Small intestine (tissue), 7 donors: Measurements from ENCODE around the gene MAGI1. TPM values are rescaled to one million over a fixed set of nuclear protein-coding genes. Genes with fewer than 3 reads are reported as not detected.

ENCODE experiments used
- DNase-seq, 2 donors: peaks; one replicate each; pipeline versions ENCODE4 v3.0.0 to v3.0.0-alpha.2; 2013
- FAIRE-seq: peaks from 2 replicates; lab custom pipeline; 2012; peaks lifted over from hg19 to GRCh38; lab: Jason Lieb, UNC
- H3K27ac ChIP-seq, 3 donors: one replicate each; pipeline ENCODE4 v1.5.1; 2013; ENCODE audit warnings: low read length in 2 of 3, mild to moderate bottlenecking in 2 of 3, control low read depth in 1 of 3, inconsistent platforms in 1 of 3, low read depth in 1 of 3, moderate library complexity in 1 of 3
- H3K27me3 ChIP-seq, 3 donors: one replicate each; pipeline ENCODE4 v1.6.1; 2013; ENCODE audit warnings: low read length in 3 of 3, inconsistent platforms in 1 of 3; ENCODE audit not compliant: control insufficient read depth in 3 of 3, insufficient read depth in 3 of 3
- H3K36me3 ChIP-seq, 3 donors: one replicate each; pipeline ENCODE4 v1.6.1; 2013; ENCODE audit warnings: low read length in 3 of 3, inconsistent platforms in 1 of 3, low read depth in 1 of 3, mild to moderate bottlenecking in 1 of 3, moderate library complexity in 1 of 3; ENCODE audit not compliant: control insufficient read depth in 3 of 3, insufficient read depth in 2 of 3
- H3K4me1 ChIP-seq, 3 donors: one replicate each; pipeline ENCODE4 v1.6.1; 2013; ENCODE audit warnings: low read length in 2 of 3, inconsistent platforms in 1 of 3, low read depth in 1 of 3, mild to moderate bottlenecking in 1 of 3, moderate library complexity in 1 of 3; ENCODE audit not compliant: control insufficient read depth in 3 of 3, insufficient read depth in 2 of 3
- H3K4me3 ChIP-seq, 3 donors: one replicate each; pipeline ENCODE4 v1.5.1; 2013; ENCODE audit warnings: low read length in 3 of 3, control low read depth in 1 of 3, inconsistent platforms in 1 of 3, low read depth in 1 of 3, mild to moderate bottlenecking in 1 of 3, moderate library complexity in 1 of 3
- H3K9me3 ChIP-seq, 2 donors: one replicate each; pipeline ENCODE4 v1.6.1; 2013; ENCODE audit warnings: low read depth in 1 of 2, low read length in 1 of 2; ENCODE audit not compliant: control insufficient read depth in 2 of 2, insufficient read depth in 1 of 2
- WGBS, 3 donors: extraction: QIAGEN DNeasy Blood & Tissue Kit; methylation state at CpG; one replicate each; pipeline ENCODE4 v1.1.7; 2013; 5-methylcytosine and 5-hydroxymethylcytosine counted together
- polyA plus RNA-seq, 4 donors: library from polyadenylated mRNA; stranded (reverse) in 3 of 4; unstranded in 1 of 4; fragments of 200-250 nt in 3 of 4; fragments of 120-200 nt in 1 of 4; gene quantifications; one replicate each; pipeline versions ENCODE4 v1.2.1 to v1.2.3, GENCODE V29; 2013
- donor health status: healthy with polysubstance abuse.
- donor health status: control.
- donor health status: control.
- donor health status: Bipolar disorder and iron deficiency.
- donor health status: healthy.

MAGI1 gene
- polyA plus RNA-seq, 4 donors, result 10.0 to 35.1 (median 12.6) TPM

GRCh38 chr3:65883613-65884012, 155.1 kb downstream of the MAGI1 start:
- 5 to 14% (median 14%) methylated on average over 3 of the region's 3 CpGs for WGBS, 3 donors
- no peaks in the 10 kb centered on the region for H3K4me1 ChIP-seq
- no peaks in the 10 kb centered on the region for H3K9me3 ChIP-seq
- no peaks in the 10 kb centered on the region for H3K36me3 ChIP-seq
- no peak for FAIRE-seq
- H3K27me3 ChIP-seq, result no peaks in the 10 kb centered on the region
- H3K4me3 ChIP-seq, result no peak overlapping the region
- peak overlapping the region in 2 of 3 donors; percentile 11 to 66 for H3K27ac ChIP-seq
- DNase-seq, result peak; percentile 31 to 45

DNA sequence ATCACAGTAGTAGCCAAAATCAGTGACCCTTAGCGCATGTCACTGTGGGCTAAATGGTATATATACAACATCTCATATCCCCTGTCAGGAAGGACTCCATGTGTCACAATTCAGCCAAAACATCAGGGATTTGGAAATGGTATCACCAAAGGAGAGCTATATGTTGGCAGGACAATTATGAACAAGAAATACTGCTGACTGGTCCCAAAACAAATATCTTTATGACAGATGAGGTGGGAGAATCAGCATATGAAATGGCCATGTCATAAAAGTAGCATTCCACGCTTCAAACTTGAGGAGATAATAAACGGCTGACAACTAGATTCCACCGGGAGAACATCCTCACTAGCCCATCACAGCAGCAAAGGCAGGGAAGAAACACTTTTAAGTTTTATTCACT, 158.4 kb downstream of the MAGI1 start:
- no peak for FAIRE-seq
- WGBS, 3 donors, result 73 to 79% (median 76%) methylated on average over 4 of the region's 4 CpGs

DNA sequence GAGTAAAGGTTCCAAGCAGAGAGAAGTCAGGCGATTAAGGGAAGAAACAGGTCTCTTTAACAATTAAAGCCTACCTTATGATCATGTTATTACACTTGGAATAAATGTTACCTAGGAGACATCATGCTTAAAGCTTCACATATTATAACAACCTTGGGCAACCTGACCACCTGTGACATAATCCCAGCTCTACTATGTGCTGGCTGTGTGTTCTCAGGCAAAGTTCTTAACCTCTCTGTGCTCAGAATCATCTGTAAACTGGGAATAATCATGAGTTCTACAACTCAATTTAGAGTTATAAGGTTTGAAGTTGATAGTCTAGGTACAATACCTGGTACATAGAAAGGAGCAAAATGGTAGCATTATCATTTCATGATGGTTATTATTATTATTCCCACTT, 159.3 kb downstream of the MAGI1 start:
- no peaks in the 10 kb centered on the region for H3K4me1 ChIP-seq
- H3K9me3 ChIP-seq, result no peaks in the 10 kb centered on the region
- FAIRE-seq (no peak), DNase-seq (no peak)
- H3K27me3 ChIP-seq, result no peaks in the 10 kb centered on the region
- WGBS, 3 donors, result 83 to 93% (median 92%) methylated on average over 1 of the region's 1 CpG
- H3K36me3 ChIP-seq, result no peaks in the 10 kb centered on the region
- no peak overlapping the region for H3K27ac ChIP-seq
- no peak overlapping the region for H3K4me3 ChIP-seq

More for the DNA sequence above, 158.4 kb downstream of the MAGI1 start:
- Histone ChIP-seq H3K27ac (no peak overlapping the region), H3K4me1 (no peaks in the 10 kb centered on the region), H3K36me3 (no peaks in the 10 kb centered on the region), H3K27me3 (no peaks in the 10 kb centered on the region), H3K9me3 (no peaks in the 10 kb centered on the region), H3K4me3 (no peak overlapping the region)
- DNase-seq, result no peak

DNA sequence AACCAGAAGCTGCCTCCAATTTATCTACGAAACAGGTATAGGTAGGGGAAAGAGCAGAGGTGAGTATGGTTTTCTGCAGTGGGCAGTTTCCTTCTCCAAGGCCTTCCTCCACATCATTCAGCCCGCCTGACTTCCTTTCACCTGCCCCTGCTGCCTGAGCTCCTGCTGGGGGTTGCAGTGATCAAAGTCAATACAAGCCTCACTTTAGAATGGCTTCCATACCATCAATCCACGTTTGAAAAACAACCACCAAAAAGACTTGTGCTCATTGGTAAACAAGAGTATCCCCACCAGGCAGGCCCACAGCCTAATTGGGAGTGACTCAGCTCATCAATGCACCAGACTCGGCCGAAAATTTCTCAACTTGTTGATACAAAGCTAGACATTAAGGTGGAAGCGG, 159.9 kb downstream of the MAGI1 start:
- FAIRE-seq, result no peak
- no peak for DNase-seq
- Histone ChIP-seq H3K27me3 (no peaks in the 10 kb centered on the region), H3K4me1 (no peaks in the 10 kb centered on the region), H3K9me3 (no peaks in the 10 kb centered on the region), H3K36me3 (no peaks in the 10 kb centered on the region), H3K4me3 (no peak overlapping the region), H3K27ac (no peak overlapping the region)
- 73 to 83% (median 81%) methylated on average over 6 of the region's 6 CpGs for WGBS, 3 donors

DNA sequence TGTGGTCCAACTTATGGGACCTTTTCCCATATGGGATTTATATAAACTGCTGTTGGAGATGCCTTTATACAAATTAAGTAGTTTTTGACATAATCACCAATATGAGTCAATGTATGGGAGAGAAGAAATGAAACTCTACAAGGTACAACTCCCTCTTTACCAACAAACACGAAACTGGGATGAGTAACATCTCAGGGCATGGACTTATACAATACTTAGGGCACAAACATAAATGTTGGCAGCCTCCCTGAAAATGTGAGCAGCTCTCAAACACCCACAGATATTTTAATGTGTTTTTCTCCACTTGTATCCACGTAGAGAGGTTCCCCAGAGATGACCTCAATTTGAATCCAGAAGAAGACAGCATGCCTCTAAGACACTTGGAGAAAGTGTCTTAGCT, 161.6 kb downstream of the MAGI1 start:
- H3K27ac ChIP-seq, result no peak overlapping the region
- no peaks in the 10 kb centered on the region for H3K36me3 ChIP-seq
- H3K27me3 ChIP-seq, result no peaks in the 10 kb centered on the region
- H3K4me3 ChIP-seq, result no peak overlapping the region
- peaks cover 0 to 3% (median 0%) of the 10 kb centered on the region in 3 donors for H3K4me1 ChIP-seq
- H3K9me3 ChIP-seq, result no peaks in the 10 kb centered on the region
- 71 to 84% (median 75%) methylated on average over 2 of the region's 2 CpGs for WGBS, 3 donors
- FAIRE-seq (no peak), DNase-seq (no peak)

- Histone ChIP-seq H3K36me3 (no peaks in the 10 kb centered on the region), H3K4me1 (peaks cover 0 to 12% (median 0%) of the 10 kb centered on the region in 3 donors), H3K9me3 (no peaks in the 10 kb centered on the region), H3K27ac (no peak overlapping the region), H3K4me3 (no peak overlapping the region), H3K27me3 (no peaks in the 10 kb centered on the region)
- FAIRE-seq, result no peak
- DNase-seq, result no peak
- 80 to 91% (median 85%) methylated on average over 3 of the region's 3 CpGs for whole genome bisulfite sequencing, 3 donors
Observed at GRCh38 chr3:65876028-65876420, 162.7 kb downstream of the MAGI1 start.

DNA sequence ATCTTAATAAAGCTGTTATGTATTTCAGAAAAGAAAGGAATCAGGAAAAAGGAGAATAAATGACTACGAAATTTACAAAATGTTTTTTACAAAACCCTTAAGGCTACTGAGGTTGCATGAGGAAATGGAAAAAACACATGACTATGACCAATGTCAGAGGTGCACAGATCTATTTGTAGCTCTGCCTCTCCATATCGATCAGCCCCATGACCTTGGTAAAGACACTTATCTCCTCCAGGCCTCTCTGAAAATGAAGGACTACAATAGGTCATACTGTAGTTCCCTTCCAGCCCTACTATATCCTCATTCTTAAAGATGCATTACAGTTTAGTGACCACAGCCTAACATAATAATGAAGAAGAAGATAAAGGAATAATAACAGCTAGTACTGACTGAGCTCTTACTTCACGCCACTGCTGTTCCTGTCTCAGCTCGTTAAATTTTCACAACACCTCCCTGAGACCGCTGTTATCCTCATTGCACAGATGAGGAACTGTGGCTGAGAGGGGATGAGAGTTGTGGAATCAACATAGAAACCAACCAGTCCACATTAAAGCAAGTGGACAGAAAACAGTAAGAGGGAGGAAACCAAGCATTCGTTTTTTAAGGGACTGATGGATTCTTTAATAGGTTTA, 163.2 kb downstream of the MAGI1 start:
- Histone ChIP-seq H3K36me3 (no peaks in the 10 kb centered on the region), H3K27ac (no peak overlapping the region), H3K27me3 (no peaks in the 10 kb centered on the region), H3K4me1 (peaks cover 0 to 13% (median 0%) of the 10 kb centered on the region in 3 donors), H3K4me3 (no peak overlapping the region), H3K9me3 (no peaks in the 10 kb centered on the region)
- 71 to 77% (median 72%) methylated on average over 6 of the region's 6 CpGs for WGBS, 3 donors
- no peak for FAIRE-seq
- DNase-seq, result no peak

- Histone ChIP-seq H3K36me3 (no peaks in the 10 kb centered on the region), H3K4me1 (peaks cover 0 to 13% (median 0%) of the 10 kb centered on the region in 3 donors), H3K4me3 (no peak overlapping the region), H3K27me3 (no peaks in the 10 kb centered on the region), H3K27ac (no peak overlapping the region), H3K9me3 (no peaks in the 10 kb centered on the region)
- DNase-seq (no peak), FAIRE-seq (no peak)
- 88 to 96% (median 93%) methylated on average over 3 of the region's 3 CpGs for WGBS, 3 donors
Observed at GRCh38 chr3:65873869-65874268, 164.8 kb downstream of the MAGI1 start.

- WGBS, 3 donors, result 54 to 67% (median 55%) methylated on average over 6 of the region's 6 CpGs
- no peak for FAIRE-seq
Observed at GRCh38 chr3:65873028-65873427, 165.7 kb downstream of the MAGI1 start.

More at GRCh38 chr3:65873028-65873427, 165.7 kb downstream of the MAGI1 start:
- H3K27me3 ChIP-seq, result no peaks in the 10 kb centered on the region
- no peaks in the 10 kb centered on the region for H3K36me3 ChIP-seq
- H3K4me1 ChIP-seq, result peaks cover 0 to 13% (median 0%) of the 10 kb centered on the region in 3 donors
- H3K27ac ChIP-seq, result no peak overlapping the region
- no peak overlapping the region for H3K4me3 ChIP-seq
- peak; percentile 19 to 25 for DNase-seq
- no peaks in the 10 kb centered on the region for H3K9me3 ChIP-seq
